ENCODE data around the gene SUPT5H. TPM values are rescaled to one million over a fixed set of nuclear protein-coding genes. Genes with fewer than 3 reads are reported as not detected.

The SUPT5H gene
- total and polyA plus RNA-seq, 2 of the 13 experiments (the other 11 are each of a cell fraction or from before 2014, with no cell fraction given) = 48.2 to 51.7 TPM

DNA sequence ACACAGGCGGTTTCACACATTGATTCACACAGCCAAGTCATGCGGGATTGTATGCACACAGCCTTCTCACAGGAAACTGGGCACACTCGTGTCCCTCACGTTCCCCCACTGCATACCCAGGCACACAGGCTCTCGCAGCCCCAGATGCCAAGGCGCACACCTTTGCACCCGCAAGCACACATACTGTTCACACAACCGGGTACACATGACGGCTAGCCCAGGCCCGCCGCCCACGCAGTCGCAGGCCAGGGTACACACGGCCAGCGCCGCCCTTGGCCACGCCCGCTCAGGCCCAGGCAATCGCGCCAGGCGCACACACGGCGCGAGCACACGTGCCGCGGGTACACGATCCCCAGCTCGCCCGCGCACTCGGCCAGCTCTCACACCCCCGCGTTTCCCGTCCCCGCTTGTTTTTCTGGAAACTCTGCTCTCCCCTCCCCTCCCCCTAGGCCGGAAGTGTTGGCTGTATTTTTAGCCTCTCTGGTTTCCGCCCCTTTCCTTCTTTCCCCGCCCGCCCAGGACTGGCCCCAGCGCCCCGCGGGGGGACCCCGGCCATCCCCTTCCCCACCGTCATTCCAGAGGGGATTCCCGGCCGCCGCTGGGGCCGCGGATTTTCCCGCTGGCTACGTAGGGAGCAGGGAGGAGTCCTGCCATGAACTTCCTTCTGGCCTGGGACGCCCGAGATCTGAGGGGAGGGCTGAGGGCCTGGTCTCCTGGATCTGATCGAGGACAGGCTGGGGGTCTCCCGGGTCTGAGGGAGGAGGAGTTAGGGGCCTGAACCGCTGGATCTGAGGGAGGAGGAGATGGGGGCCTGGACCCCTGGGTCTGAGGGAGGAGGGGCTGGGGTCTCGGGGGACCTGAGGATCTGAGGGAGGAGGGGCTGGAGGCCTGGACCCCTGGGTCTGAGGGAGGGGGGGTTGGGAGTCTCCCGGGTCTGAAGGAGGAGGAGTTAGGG lies 42.8 kb upstream of the SUPT5H start (continued):
- TF ChIP-seq, protein P1, sequence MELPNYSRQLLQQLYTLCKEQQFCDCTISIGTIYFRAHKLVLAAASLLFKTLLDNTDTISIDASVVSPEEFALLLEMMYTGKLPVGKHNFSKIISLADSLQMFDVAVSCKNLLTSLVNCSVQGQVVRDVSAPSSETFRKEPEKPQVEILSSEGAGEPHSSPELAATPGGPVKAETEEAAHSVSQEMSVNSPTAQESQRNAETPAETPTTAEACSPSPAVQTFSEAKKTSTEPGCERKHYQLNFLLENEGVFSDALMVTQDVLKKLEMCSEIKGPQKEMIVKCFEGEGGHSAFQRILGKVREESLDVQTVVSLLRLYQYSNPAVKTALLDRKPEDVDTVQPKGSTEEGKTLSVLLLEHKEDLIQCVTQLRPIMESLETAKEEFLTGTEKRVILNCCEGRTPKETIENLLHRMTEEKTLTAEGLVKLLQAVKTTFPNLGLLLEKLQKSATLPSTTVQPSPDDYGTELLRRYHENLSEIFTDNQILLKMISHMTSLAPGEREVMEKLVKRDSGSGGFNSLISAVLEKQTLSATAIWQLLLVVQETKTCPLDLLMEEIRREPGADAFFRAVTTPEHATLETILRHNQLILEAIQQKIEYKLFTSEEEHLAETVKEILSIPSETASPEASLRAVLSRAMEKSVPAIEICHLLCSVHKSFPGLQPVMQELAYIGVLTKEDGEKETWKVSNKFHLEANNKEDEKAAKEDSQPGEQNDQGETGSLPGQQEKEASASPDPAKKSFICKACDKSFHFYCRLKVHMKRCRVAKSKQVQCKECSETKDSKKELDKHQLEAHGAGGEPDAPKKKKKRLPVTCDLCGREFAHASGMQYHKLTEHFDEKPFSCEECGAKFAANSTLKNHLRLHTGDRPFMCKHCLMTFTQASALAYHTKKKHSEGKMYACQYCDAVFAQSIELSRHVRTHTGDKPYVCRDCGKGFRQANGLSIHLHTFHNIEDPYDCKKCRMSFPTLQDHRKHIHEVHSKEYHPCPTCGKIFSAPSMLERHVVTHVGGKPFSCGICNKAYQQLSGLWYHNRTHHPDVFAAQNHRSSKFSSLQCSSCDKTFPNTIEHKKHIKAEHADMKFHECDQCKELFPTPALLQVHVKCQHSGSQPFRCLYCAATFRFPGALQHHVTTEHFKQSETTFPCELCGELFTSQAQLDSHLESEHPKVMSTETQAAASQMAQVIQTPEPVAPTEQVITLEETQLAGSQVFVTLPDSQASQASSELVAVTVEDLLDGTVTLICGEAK (IDR thresholded peaks at IDR 0.05) = no peak
- TF ChIP-seq, protein P1 (CRISPR knock-in tag; IDR thresholded peaks at IDR 0.05) = no peak
- TF ChIP-seq ATF3 (CRISPR knock-in tag; IDR thresholded peaks at IDR 0.05) (0 out of 2 replicates have a peak, but pooled peaks have one; percentile 23), SNAI1 (CRISPR knock-in tag; IDR thresholded peaks at IDR 0.05; ENCODE audit: borderline replicate concordance) (no peak), EP300 (IDR thresholded peaks at IDR 0.05; ENCODE audit: low read depth in 2 of 2, low read length in 2 of 2) (no peak), EP300 (CRISPR knock-in tag; IDR thresholded peaks at IDR 0.05; ENCODE audit: borderline replicate concordance) (0 out of 2 replicates have a peak, but pooled peaks have one; percentile 19), TBX3 (IDR thresholded peaks at IDR 0.05; ENCODE audit: borderline replicate concordance) (peak; percentile 7; the same call in 1 of the 2 replicates), CEBPG (CRISPR knock-in tag; IDR thresholded peaks at IDR 0.05) (no peak), ARID4A (CRISPR knock-in tag; IDR thresholded peaks at IDR 0.05; ENCODE audit: borderline replicate concordance) (no peak)
- TF ChIP-seq, protein P2, sequence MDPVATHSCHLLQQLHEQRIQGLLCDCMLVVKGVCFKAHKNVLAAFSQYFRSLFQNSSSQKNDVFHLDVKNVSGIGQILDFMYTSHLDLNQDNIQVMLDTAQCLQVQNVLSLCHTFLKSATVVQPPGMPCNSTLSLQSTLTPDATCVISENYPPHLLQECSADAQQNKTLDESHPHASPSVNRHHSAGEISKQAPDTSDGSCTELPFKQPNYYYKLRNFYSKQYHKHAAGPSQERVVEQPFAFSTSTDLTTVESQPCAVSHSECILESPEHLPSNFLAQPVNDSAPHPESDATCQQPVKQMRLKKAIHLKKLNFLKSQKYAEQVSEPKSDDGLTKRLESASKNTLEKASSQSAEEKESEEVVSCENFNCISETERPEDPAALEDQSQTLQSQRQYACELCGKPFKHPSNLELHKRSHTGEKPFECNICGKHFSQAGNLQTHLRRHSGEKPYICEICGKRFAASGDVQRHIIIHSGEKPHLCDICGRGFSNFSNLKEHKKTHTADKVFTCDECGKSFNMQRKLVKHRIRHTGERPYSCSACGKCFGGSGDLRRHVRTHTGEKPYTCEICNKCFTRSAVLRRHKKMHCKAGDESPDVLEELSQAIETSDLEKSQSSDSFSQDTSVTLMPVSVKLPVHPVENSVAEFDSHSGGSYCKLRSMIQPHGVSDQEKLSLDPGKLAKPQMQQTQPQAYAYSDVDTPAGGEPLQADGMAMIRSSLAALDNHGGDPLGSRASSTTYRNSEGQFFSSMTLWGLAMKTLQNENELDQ (CRISPR knock-in tag; IDR thresholded peaks at IDR 0.05; ENCODE audit: borderline replicate concordance) = no peak
